ENCODE measurements around the gene LRIG1.

The LRIG1 gene

DNA sequence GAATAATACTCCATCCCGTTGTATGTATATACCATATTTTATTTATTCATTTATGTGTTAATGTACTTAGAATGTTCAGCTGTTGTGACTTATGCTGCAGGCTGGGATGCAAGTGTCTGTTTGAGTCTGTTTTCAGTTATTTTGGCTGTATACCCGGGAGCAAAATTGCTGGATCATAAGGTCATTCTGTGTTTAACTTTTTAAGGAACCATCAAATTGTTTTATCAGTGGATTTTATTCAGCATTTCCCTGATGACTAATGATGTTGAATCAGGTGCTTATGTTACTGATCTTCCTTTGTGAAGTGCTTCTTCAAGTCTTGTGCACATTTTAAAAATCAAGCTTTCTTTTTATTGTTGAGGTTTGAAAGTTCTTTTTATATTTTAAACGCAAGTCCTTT lies 161.9 kb downstream of the LRIG1 start:
- TF ChIP-seq, protein P1, sequence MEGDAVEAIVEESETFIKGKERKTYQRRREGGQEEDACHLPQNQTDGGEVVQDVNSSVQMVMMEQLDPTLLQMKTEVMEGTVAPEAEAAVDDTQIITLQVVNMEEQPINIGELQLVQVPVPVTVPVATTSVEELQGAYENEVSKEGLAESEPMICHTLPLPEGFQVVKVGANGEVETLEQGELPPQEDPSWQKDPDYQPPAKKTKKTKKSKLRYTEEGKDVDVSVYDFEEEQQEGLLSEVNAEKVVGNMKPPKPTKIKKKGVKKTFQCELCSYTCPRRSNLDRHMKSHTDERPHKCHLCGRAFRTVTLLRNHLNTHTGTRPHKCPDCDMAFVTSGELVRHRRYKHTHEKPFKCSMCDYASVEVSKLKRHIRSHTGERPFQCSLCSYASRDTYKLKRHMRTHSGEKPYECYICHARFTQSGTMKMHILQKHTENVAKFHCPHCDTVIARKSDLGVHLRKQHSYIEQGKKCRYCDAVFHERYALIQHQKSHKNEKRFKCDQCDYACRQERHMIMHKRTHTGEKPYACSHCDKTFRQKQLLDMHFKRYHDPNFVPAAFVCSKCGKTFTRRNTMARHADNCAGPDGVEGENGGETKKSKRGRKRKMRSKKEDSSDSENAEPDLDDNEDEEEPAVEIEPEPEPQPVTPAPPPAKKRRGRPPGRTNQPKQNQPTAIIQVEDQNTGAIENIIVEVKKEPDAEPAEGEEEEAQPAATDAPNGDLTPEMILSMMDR (IDR thresholded peaks at IDR 0.05; ENCODE audit: borderline replicate concordance, insufficient read depth, low read depth, low read length), result no peak
- no peak overlapping the region for H3K4me3 ChIP-seq (ENCODE audit: low read depth, low read length)

DNA sequence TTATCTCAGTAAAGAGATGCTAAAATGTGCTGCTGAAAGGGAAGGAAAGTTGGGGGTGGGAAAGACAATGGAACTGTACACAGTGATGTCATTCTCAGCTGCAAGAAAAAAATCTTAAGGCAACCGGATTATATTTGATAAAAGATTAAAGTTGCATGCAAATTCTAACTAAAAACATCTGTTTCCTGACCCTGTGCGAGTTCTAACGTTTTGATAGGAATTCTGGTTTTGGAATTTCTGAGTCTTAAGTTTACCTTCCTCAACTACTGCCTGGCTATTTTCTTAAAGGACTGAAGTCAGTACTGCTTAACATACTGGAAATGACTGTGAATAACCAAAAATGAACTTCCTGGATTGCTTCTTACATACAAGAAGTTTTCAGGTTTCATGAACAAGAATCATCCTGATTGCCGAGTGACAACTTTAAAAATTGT lies 164.5 kb downstream of the LRIG1 start:
- TF ChIP-seq, protein P1 (IDR thresholded peaks at IDR 0.05; ENCODE audit: borderline replicate concordance, insufficient read depth, low read depth, low read length), result no peak
- no peak overlapping the region for H3K4me3 ChIP-seq (ENCODE audit: low read depth, low read length)

DNA sequence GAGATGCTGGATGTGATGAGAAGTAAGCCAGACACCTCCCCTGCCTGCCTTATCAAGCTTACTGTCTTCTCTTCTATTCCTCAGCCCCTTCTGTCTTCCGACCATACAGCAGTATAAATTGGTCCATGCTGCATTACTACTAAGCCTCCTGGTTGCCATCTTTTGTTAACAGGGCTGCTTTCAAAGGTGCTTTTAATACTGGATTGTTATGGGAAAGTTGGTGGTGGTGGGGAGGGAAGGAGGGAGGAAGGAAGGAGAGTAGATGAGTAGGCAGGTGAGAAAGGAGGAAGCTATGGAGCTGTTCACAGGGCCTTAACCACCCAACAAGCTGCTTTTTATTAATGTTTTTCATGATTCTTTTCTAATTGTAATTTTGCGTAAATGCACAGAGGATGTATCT lies 165.2 kb downstream of the LRIG1 start:
- H3K4me3 ChIP-seq (ENCODE audit: low read depth, low read length), result no peak overlapping the region
- TF ChIP-seq, protein P1 (IDR thresholded peaks at IDR 0.05; ENCODE audit: borderline replicate concordance, insufficient read depth, low read depth, low read length), result no peak

Measured in GM12875 (cell line).